Neuronal stem cell (in vitro differentiated cells): ENCODE data around the gene B4GALNT3.

Source experiments
- DNase-seq: peaks from one replicate; pipeline ENCODE4 v3.0.0-alpha.2; 2013; ENCODE audit warnings: low spot score
- H2AFZ ChIP-seq: one replicate; pipeline ENCODE4 v1.6.1; 2013; ENCODE audit warnings: mild to moderate bottlenecking, low read length, inconsistent platforms
- H2AK5ac ChIP-seq: 2 replicates; pipeline ENCODE4 v1.6.1; 2013; ENCODE audit warnings: low read depth, mild to moderate bottlenecking, inconsistent platforms, low read length, moderate library complexity, mixed read lengths
- H2BK120ac ChIP-seq: 2 replicates; pipeline ENCODE4 v1.6.1; 2013; ENCODE audit warnings: low read depth, mild to moderate bottlenecking, inconsistent platforms, low read length, moderate library complexity, mixed read lengths
- H2BK12ac ChIP-seq: one replicate; pipeline ENCODE4 v1.6.1; 2013; ENCODE audit warnings: low read length, inconsistent platforms
- H2BK15ac ChIP-seq: 2 replicates; pipeline ENCODE4 v1.6.1; 2013; ENCODE audit warnings: mild to moderate bottlenecking, low read length, inconsistent platforms, mixed read lengths
- H2BK5ac ChIP-seq: one replicate; pipeline ENCODE4 v1.6.1; 2013; ENCODE audit warnings: inconsistent platforms, mild to moderate bottlenecking, low read length, moderate library complexity
- H3K14ac ChIP-seq: one replicate; pipeline ENCODE4 v1.6.1; 2013; ENCODE audit warnings: low read length, inconsistent platforms
- H3K18ac ChIP-seq: 2 replicates; pipeline ENCODE4 v1.6.1; 2013; ENCODE audit warnings: low read length, inconsistent platforms
- H3K23ac ChIP-seq: 2 replicates; pipeline ENCODE4 v1.6.1; 2013; ENCODE audit warnings: low read depth, mild to moderate bottlenecking, mixed read lengths, low read length, inconsistent platforms; ENCODE audit not compliant: poor library complexity
- H3K27ac ChIP-seq: replicated peaks from 3 replicates; pipeline ENCODE4 v1.5.1; 2013; ENCODE audit warnings: low read length, inconsistent platforms
- H3K27me3 ChIP-seq, 3 experiments: 2 replicates each; pipeline ENCODE4 v1.6.1; 2013; ENCODE audit warnings: low read length in 3 of 3, mild to moderate bottlenecking in 2 of 3, inconsistent platforms in 1 of 3, low read depth in 1 of 3, mixed read lengths in 1 of 3, moderate library complexity in 1 of 3; ENCODE audit not compliant: control insufficient read depth in 3 of 3, insufficient read depth in 3 of 3
- H3K36me3 ChIP-seq, 2 donors: replicated peaks in 1 of 2; 2 replicates each; pipeline ENCODE4 v1.6.1; 2013; ENCODE audit warnings: low read length in 2 of 2; ENCODE audit not compliant: control insufficient read depth in 2 of 2, insufficient read depth in 2 of 2
- H3K4ac ChIP-seq: 2 replicates; pipeline ENCODE4 v1.6.1; 2013; ENCODE audit warnings: inconsistent platforms, mild to moderate bottlenecking, low read length, moderate library complexity
- H3K4me1 ChIP-seq, 2 donors: 1 replicate in 1 of 2; 2 replicates in 1 of 2; pipeline ENCODE4 v1.6.1; 2013; ENCODE audit warnings: low read length in 2 of 2, low read depth in 1 of 2; ENCODE audit not compliant: control insufficient read depth in 2 of 2, insufficient read depth in 1 of 2
- H3K4me2 ChIP-seq: one replicate; pipeline ENCODE4 v1.6.1; 2013; ENCODE audit warnings: mild to moderate bottlenecking, low read length, inconsistent platforms; ENCODE audit not compliant: insufficient read depth, poor library complexity, severe bottlenecking
- H3K4me3 ChIP-seq, 2 donors: 2 replicates each; pipeline ENCODE4 v1.5.1; 2013; ENCODE audit warnings: low read length in 2 of 2, mild to moderate bottlenecking in 2 of 2, inconsistent platforms in 1 of 2, moderate library complexity in 1 of 2
- H3K79me1 ChIP-seq: one replicate; pipeline ENCODE4 v1.6.1; 2013; ENCODE audit warnings: low read depth, mild to moderate bottlenecking, inconsistent platforms, low read length, moderate library complexity
- H3K9ac ChIP-seq: one replicate; pipeline ENCODE4 v1.6.1; 2013; ENCODE audit warnings: mild to moderate bottlenecking, low read depth, low read length, inconsistent platforms; ENCODE audit not compliant: poor library complexity
- H3K9me3 ChIP-seq, 2 donors: replicated peaks in 1 of 2; 2 replicates each; pipeline versions ENCODE3 to v1.6.1; 2013; ENCODE audit warnings: low read length in 2 of 2, mild to moderate bottlenecking in 2 of 2, inconsistent platforms in 1 of 2, low read depth in 1 of 2, mixed read lengths in 1 of 2, moderate library complexity in 1 of 2; ENCODE audit not compliant: control insufficient read depth in 2 of 2, insufficient read depth in 1 of 2
- H4K8ac ChIP-seq: one replicate; pipeline ENCODE4 v1.6.1; 2013; ENCODE audit warnings: low read depth, mild to moderate bottlenecking, inconsistent platforms, low read length, moderate library complexity
- H4K91ac ChIP-seq: one replicate; pipeline ENCODE4 v1.6.1; 2013; ENCODE audit warnings: low read length, low read depth, mild to moderate bottlenecking, inconsistent platforms; ENCODE audit not compliant: poor library complexity
- WGBS, 2 donors: extraction: QIAGEN DNeasy Blood & Tissue Kit; methylation state at CpG; one replicate each; pipeline ENCODE4 v1.1.7; 2013; ENCODE audit warnings: missing lambda C conversion rate in 2 of 2, mixed read lengths in 1 of 2; ENCODE audit not compliant: insufficient read length in 2 of 2, insufficient replicate concordance in 1 of 2; ENCODE audit errors: extremely low coverage in 2 of 2; 5-methylcytosine and 5-hydroxymethylcytosine counted together

The B4GALNT3 gene

GRCh38 chr12:581321-581720, 121.6 kb downstream of the B4GALNT3 start:
- peaks cover 0 to 5% (median 0%) of the 10 kb centered on the region in 3 experiments for H3K27me3 ChIP-seq
- H3K4ac ChIP-seq: no peak overlapping the region
- H3K4me3 ChIP-seq: no peak overlapping the region
- H2BK12ac ChIP-seq: no peak overlapping the region
- no peak overlapping the region for H4K8ac ChIP-seq
- H2AK5ac ChIP-seq: peak overlapping the region; percentile 96
- peak overlapping the region; percentile 79 for H3K14ac ChIP-seq
- H2BK15ac ChIP-seq: peak overlapping the region; percentile 69
- peak overlapping the region; percentile 68 for H3K9ac ChIP-seq
- H4K91ac ChIP-seq: peak overlapping the region; percentile 1
- H3K36me3 ChIP-seq: no peaks in the 10 kb centered on the region
- no CpG with 5 or more reads among the region's 5 CpGs for WGBS, 2 donors
- H3K4me2 ChIP-seq: no peak overlapping the region
- H3K4me1 ChIP-seq: peaks cover 10 to 13% of the 10 kb centered on the region in 2 donors
- H3K27ac ChIP-seq: no peak overlapping the region
- DNase-seq: no peak
- peak overlapping the region; percentile 6 for H3K23ac ChIP-seq
- peak overlapping the region; percentile 24 for H2AFZ ChIP-seq
- H3K18ac ChIP-seq: peak overlapping the region; percentile 66
- H2BK120ac ChIP-seq: no peak overlapping the region
- no peaks in the 10 kb centered on the region for H3K79me1 ChIP-seq
- H2BK5ac ChIP-seq: no peak overlapping the region
- H3K9me3 ChIP-seq: no peaks in the 10 kb centered on the region

DNA sequence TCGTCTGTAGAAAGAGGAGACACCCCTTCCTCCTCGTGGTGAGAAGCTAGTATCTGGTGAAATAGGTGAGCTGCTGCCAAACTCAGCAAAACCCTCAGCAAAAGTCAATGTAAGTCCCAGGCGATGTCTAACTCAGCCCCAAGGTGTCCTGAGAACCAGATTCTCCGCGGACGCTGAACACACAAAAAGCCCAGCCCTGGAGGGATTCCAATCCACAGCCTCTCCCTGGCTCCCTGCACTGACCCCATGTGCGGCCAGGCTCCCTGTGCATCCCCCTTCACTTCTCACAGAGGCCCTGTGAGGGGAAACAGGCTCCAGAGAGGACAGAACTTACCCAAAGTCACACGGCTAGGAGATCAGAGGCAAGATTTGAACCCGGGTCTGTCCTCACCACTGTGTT, 122.0 kb downstream of the B4GALNT3 start:
- no peak overlapping the region for H3K14ac ChIP-seq
- H3K79me1 ChIP-seq: no peaks in the 10 kb centered on the region
- no peaks in the 10 kb centered on the region for H3K9me3 ChIP-seq
- DNase-seq: no peak
- no peak overlapping the region for H2BK120ac ChIP-seq
- H3K9ac ChIP-seq: no peak overlapping the region
- H3K4me1 ChIP-seq: peaks cover 10 to 16% of the 10 kb centered on the region in 2 donors
- H3K4me2 ChIP-seq: no peak overlapping the region
- H4K8ac ChIP-seq: no peak overlapping the region
- no peak overlapping the region for H2AFZ ChIP-seq
- H3K27ac ChIP-seq: no peak overlapping the region
- H4K91ac ChIP-seq: no peak overlapping the region
- no peak overlapping the region for H3K4ac ChIP-seq
- H3K4me3 ChIP-seq: no peak overlapping the region
- H2BK12ac ChIP-seq: no peak overlapping the region
- no peaks in the 10 kb centered on the region for H3K36me3 ChIP-seq
- H2BK15ac ChIP-seq: peak overlapping the region; percentile 69
- no peak overlapping the region for H2BK5ac ChIP-seq
- H3K23ac ChIP-seq: peak overlapping the region; percentile 6
- peak overlapping the region; percentile 96 for H2AK5ac ChIP-seq
- no CpG with 5 or more reads among the region's 9 CpGs for WGBS, 2 donors
- peaks cover 0 to 5% (median 0%) of the 10 kb centered on the region in 3 experiments for H3K27me3 ChIP-seq
- peak overlapping the region; percentile 66 for H3K18ac ChIP-seq

- H3K4me1 ChIP-seq: peaks cover 10 to 15% of the 10 kb centered on the region in 2 donors
- H2BK120ac ChIP-seq: no peak overlapping the region
- H2BK12ac ChIP-seq: peak overlapping the region; percentile 22
- no peak overlapping the region for H3K4ac ChIP-seq
- no peak overlapping the region for H3K23ac ChIP-seq
- H3K18ac ChIP-seq: peak overlapping the region; percentile 76
- no peak overlapping the region for H4K8ac ChIP-seq
- H3K36me3 ChIP-seq: no peaks in the 10 kb centered on the region
- H2BK15ac ChIP-seq: no peak overlapping the region
- H3K79me1 ChIP-seq: no peaks in the 10 kb centered on the region
- H3K27me3 ChIP-seq: peaks cover 0 to 5% (median 0%) of the 10 kb centered on the region in 3 experiments
- no peak overlapping the region for H3K4me2 ChIP-seq
- no peak overlapping the region for H2BK5ac ChIP-seq
- DNase-seq: no peak
- peak overlapping the region; percentile 53 for H2AK5ac ChIP-seq
- no peak overlapping the region for H4K91ac ChIP-seq
- no CpG with 5 or more reads among the region's 13 CpGs for whole genome bisulfite sequencing, 2 donors
- no peak overlapping the region for H3K9ac ChIP-seq
- no peak overlapping the region for H3K27ac ChIP-seq
- H2AFZ ChIP-seq: no peak overlapping the region
- H3K14ac ChIP-seq: no peak overlapping the region
- no peak overlapping the region for H3K4me3 ChIP-seq
- H3K9me3 ChIP-seq: peaks cover under 1 to 2% of the 10 kb centered on the region in 2 donors
Observed at GRCh38 chr12:583251-583869, 123.6 kb downstream of the B4GALNT3 start.

DNA sequence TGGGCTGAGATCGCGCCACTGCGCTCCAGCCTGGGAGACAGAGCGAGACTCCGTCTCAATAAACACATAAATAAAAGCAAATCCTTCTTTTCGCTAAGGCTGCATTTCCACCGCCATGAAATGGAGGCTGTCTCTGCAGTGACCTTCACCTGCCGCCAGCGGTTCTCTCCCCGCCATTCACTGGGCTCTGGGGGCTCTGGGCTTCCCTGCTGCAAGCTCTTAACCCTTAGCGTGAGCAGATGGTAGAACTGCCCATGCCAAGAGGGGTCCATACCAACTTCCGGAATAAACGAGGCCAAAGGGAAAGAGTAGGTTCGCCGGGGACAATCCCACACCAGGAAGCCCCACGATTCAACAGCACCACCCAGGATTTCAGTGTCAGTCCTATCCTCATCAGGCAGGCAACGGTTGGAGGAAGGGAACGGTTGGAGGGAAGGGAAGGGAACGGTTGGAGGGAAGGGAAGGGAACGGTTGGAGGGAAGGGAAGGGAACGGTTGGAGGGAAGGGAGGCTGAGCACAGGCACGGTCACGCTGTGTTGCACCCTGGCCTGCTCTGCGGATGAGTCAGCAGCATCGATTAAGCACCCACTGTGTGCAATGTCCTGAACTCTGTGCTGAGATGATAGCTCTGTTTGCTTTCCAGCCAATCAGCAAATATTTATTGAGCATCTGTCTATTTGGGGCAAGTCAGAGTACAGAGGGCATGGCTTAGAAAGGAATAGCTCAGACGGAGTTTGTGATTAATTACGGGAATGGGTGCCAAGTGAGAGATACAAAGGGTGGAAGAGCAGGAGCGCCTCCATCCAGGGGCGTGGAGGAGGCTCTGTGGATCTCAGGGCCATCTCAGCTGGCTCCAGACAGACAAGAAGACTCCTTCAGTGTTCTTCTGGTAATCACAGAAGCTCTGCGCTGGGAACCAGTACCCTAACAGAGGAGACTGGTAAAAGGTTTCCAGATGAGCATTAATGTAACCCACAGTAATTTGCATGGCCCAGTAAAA, 125.6 kb downstream of the B4GALNT3 start:
- Histone ChIP-seq H3K27me3 (peaks cover 0 to 8% (median 0%) of the 10 kb centered on the region in 3 experiments), H3K4me3 (no peak overlapping the region), H2BK15ac (no peak overlapping the region), H4K91ac (no peak overlapping the region), H3K4me1 (peaks cover 0 to 4% of the 10 kb centered on the region in 2 donors), H2AFZ (no peak overlapping the region), H3K4ac (no peak overlapping the region), H3K14ac (no peak overlapping the region), H2BK12ac (no peak overlapping the region), H3K79me1 (no peaks in the 10 kb centered on the region), H3K4me2 (no peak overlapping the region), H2BK5ac (no peak overlapping the region), H2BK120ac (no peak overlapping the region), H3K9ac (no peak overlapping the region), H3K36me3 (no peaks in the 10 kb centered on the region), H2AK5ac (peak overlapping the region; percentile 56), H4K8ac (no peak overlapping the region), H3K9me3 (peaks cover 2 to 3% of the 10 kb centered on the region in 2 donors), H3K27ac (no peak overlapping the region), H3K18ac (peak overlapping the region; percentile 5), H3K23ac (peak overlapping the region; percentile 73)
- no peak for DNase-seq
- no CpG with 5 or more reads among the region's 30 CpGs for WGBS, 2 donors
